ENCODE measurements around the gene RPN1. TPM values are rescaled to one million over a fixed set of nuclear protein-coding genes. Genes with fewer than 3 reads are reported as not detected.

The RPN1 gene
- total and polyA plus RNA-seq, 2 of the 8 experiments (the other 6 are each of a cell fraction or from before 2014, with no cell fraction given), result 165 to 211 TPM

DNA sequence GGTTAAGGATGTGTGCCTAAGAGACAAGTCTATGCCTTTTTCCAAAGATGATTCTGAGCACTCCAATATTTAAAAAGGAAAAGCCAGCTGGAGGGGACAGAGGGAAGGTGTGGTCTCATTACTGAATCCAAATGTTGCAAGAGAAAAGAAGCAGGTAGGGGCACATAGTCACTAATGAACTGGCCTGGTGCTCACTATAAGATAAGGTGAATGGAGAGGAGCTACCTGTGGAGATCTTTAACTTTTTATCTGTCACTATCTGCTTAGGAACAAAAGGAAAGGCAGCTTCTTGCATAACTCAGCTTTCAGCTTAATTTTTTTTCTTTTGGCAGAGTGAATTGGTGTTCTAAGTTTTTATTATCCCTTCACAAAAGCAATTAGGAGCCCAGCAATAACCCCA lies 69.1 kb downstream of the RPN1 start:
- Histone ChIP-seq H3K4ac (replicated peaks; ENCODE audit: insufficient read length, low read depth, low read length) (no peak overlapping the region), H2BK15ac (ENCODE audit: low read length) (no peak overlapping the region), H2AFZ (ENCODE audit: low read length) (no peak overlapping the region), H2BK5ac (ENCODE audit: low read depth, low read length) (no peak overlapping the region), H3K27ac (ENCODE audit: low read depth, low read length) (no peak overlapping the region), H3K9me3 (ENCODE audit: insufficient read depth in 2 of 2, low read depth in 1 of 2, low read length in 1 of 2) (peaks cover 4 to 6% of the 10 kb centered on the region in 2 experiments; a peak in 3 of 4 replicates), H4K20me1 (replicated peaks in 1 of 2; ENCODE audit: control insufficient read depth in 1 of 2, insufficient read depth in 2 of 2, low read length in 2 of 2) (no peaks in the 10 kb centered on the region), H3K18ac (ENCODE audit: extremely low read depth, low read length) (no peak overlapping the region), H3K36me3 (ENCODE audit: control insufficient read depth in 2 of 4, insufficient read depth in 4 of 4, low read length in 3 of 4) (no peaks in the 10 kb centered on the region), H3K23me2 (ENCODE audit: low read depth, low read length) (no peaks in the 10 kb centered on the region; the same call in 1 of the 2 replicates), H2BK20ac (ENCODE audit: low read length) (no peak overlapping the region), H3K27me3 (replicated peaks in 1 of 4; ENCODE audit: control insufficient read depth in 3 of 4, extremely low read depth in 1 of 4, insufficient read depth in 3 of 4, low read length in 3 of 4) (peaks cover 0 to 7% (median 5%) of the 10 kb centered on the region in 4 experiments; a peak in 3 of 7 replicates), H3K9ac (replicated peaks in 1 of 4; ENCODE audit: extremely low read depth in 1 of 4, low read depth in 3 of 4, low read length in 3 of 4) (no peak overlapping the region), H3K23ac (ENCODE audit: insufficient read length) (no peak overlapping the region), H2BK12ac (ENCODE audit: low read depth, low read length) (no peak overlapping the region), H3K14ac (ENCODE audit: insufficient read length) (no peak overlapping the region), H3K79me2 (ENCODE audit: control insufficient read depth in 1 of 2, insufficient read depth in 2 of 2, low read length in 2 of 2) (no peaks in the 10 kb centered on the region), H3K79me1 (ENCODE audit: low read depth, low read length) (no peaks in the 10 kb centered on the region), H3K4me3 (ENCODE audit: extremely low read depth in 1 of 4, insufficient read depth in 2 of 4, low read depth in 3 of 4, low read length in 4 of 4) (no peak overlapping the region), H3K56ac (replicated peaks; ENCODE audit: insufficient read length, low read depth, low read length) (no peak overlapping the region), H4K5ac (ENCODE audit: insufficient read length, low read depth, low read length) (no peak overlapping the region), H4K8ac (ENCODE audit: extremely low read depth, insufficient read depth, low read length) (no peak overlapping the region), H2AK5ac (ENCODE audit: low read depth, low read length) (no peak overlapping the region), H2BK120ac (replicated peaks; ENCODE audit: low read depth, low read length) (no peak overlapping the region), H3K4me1 (replicated peaks in 1 of 4; ENCODE audit: control insufficient read depth in 3 of 4, insufficient read depth in 4 of 4, low read length in 3 of 4) (peaks cover 0 to 10% (median 3%) of the 10 kb centered on the region in 4 experiments; a peak in 6 of 7 replicates), H4K91ac (replicated peaks; ENCODE audit: insufficient read length, low read length) (no peak overlapping the region), H3K4me2 (ENCODE audit: insufficient read depth in 1 of 2, low read depth in 2 of 2, low read length in 2 of 2) (no peak overlapping the region)
- ChIA-PET POLR2A (ENCODE audit: partially characterized antibody) (interaction anchor here (0.6 to 0.9 kb wide), 2 partner anchors 15 to 55 kb away, joined by 3 read pairs; no protein-coding TSS in a partner anchor), CTCF (ENCODE audit: partially characterized antibody) (interaction anchor here (0.6 to 14.5 kb wide), 22 partner anchors 9 to 1375 kb away, joined by 3 to 182 read pairs (median 4); no protein-coding TSS in a partner anchor)
- DNase-seq (ENCODE audit: low read depth in 1 of 2, low spot score in 2 of 2) (no peak), FAIRE-seq (no peak)
- no peak for TF ChIP-seq YY1 (IDR thresholded peaks at IDR 0.05; ENCODE audit: low read depth, low read length)
- TF ChIP-seq SRF (IDR thresholded peaks at IDR 0.05; ENCODE audit: low read depth, low read length), result no peak
- TF ChIP-seq RAD21 (IDR thresholded peaks at IDR 0.05 in 1 of 2, conservative IDR thresholded peaks at IDR 0.05 in 1 of 2; ENCODE audit: low read depth in 2 of 2, low read length in 2 of 2), result no peak
- TF ChIP-seq CHD2 (IDR thresholded peaks at IDR 0.05; ENCODE audit: low read length), result no peak
- TF ChIP-seq POU5F1 (IDR thresholded peaks at IDR 0.05; ENCODE audit: low read depth, low read length), result no peak
- TF ChIP-seq RFX5 (IDR thresholded peaks at IDR 0.05; ENCODE audit: borderline replicate concordance, low read depth, low read length), result no peak
- TF ChIP-seq EGR1 (IDR thresholded peaks at IDR 0.05; ENCODE audit: borderline replicate concordance, low read depth, low read length), result no peak
- TF ChIP-seq, protein P1, sequence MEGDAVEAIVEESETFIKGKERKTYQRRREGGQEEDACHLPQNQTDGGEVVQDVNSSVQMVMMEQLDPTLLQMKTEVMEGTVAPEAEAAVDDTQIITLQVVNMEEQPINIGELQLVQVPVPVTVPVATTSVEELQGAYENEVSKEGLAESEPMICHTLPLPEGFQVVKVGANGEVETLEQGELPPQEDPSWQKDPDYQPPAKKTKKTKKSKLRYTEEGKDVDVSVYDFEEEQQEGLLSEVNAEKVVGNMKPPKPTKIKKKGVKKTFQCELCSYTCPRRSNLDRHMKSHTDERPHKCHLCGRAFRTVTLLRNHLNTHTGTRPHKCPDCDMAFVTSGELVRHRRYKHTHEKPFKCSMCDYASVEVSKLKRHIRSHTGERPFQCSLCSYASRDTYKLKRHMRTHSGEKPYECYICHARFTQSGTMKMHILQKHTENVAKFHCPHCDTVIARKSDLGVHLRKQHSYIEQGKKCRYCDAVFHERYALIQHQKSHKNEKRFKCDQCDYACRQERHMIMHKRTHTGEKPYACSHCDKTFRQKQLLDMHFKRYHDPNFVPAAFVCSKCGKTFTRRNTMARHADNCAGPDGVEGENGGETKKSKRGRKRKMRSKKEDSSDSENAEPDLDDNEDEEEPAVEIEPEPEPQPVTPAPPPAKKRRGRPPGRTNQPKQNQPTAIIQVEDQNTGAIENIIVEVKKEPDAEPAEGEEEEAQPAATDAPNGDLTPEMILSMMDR (IDR thresholded peaks at IDR 0.05; ENCODE audit: control extremely low read depth in 1 of 3, insufficient read depth in 1 of 3, low read depth in 1 of 3, low read length in 3 of 3), result no peak
- TF ChIP-seq USF2 (IDR thresholded peaks at IDR 0.05; ENCODE audit: low read length), result no peak
- TF ChIP-seq TBP (IDR thresholded peaks at IDR 0.05; ENCODE audit: low read depth, low read length), result no peak
- TF ChIP-seq CBX8 (IDR thresholded peaks at IDR 0.05; ENCODE audit: borderline replicate concordance, low read depth, low read length), result no peak
